Sciatic nerve (tissue), 2 donors: ENCODE data around the gene ACIN1. TPM values are rescaled to one million over a fixed set of nuclear protein-coding genes. Genes with fewer than 3 reads are reported as not detected.

ENCODE experiments used
- ATAC-seq: fragments of 200-7000 bp; cut with Tn5 transposase; one replicate; pipeline ENCODE4 v1.9.1; 2020; ENCODE audit warnings: mild to moderate bottlenecking, moderate library complexity
- DNase-seq: peaks from one replicate; pipeline ENCODE4 v3.0.0-alpha.2; 2020; ENCODE audit warnings: low spot score
- intact Hi-C: fragments of 100-400 bp; cut with DNase I; formaldehyde crosslinking; loops from one replicate; pipeline ENCODE4 v1.14.2; 2022
- total RNA-seq: library from RNA; stranded (reverse); fragmentation: NEBNext Ultra II Directional; extraction: Animal tissue kit (Norgen Biotek cat#: 25700); gene quantifications from one replicate; pipeline ENCODE4 v1.2.1, GENCODE V29; 2021
- donor health status: DM: no; HTN: no; CAD: no.
- donor health status: DM: no; HTN: no; CAD: no.

Gene ACIN1
- total RNA-seq, 1 donor from 2014 or later: 166 TPM

- ATAC-seq (no peak), DNase-seq (no peak)
- intact Hi-C loops: no loop called here
Observed at GRCh38 chr14:23093991-23094665, 808 bp downstream of the ACIN1 start.

GRCh38 chr14:23093526-23093925 lies 1.4 kb downstream of the ACIN1 start:
- DNase-seq: no peak
- intact Hi-C loops: no loop called here
- no peak for ATAC-seq

- ATAC-seq: no peak
- intact Hi-C loops: no loop called here
Observed at GRCh38 chr14:23093104-23093503, 1.8 kb downstream of the ACIN1 start.

GRCh38 chr14:23091294-23092225 lies 3.4 kb downstream of the ACIN1 start:
- no peak for DNase-seq
- ATAC-seq: no peak
- intact Hi-C loops: no loop called here

More at GRCh38 chr14:23093104-23093503, 1.8 kb downstream of the ACIN1 start:
- no peak for DNase-seq

GRCh38 chr14:23090254-23090636 lies 4.7 kb downstream of the ACIN1 start:
- intact Hi-C loops: no loop called here
- DNase-seq: no peak
- no peak for ATAC-seq

GRCh38 chr14:23089498-23090253 lies 5.3 kb downstream of the ACIN1 start:
- intact Hi-C loops: no loop called here
- ATAC-seq: no peak
- no peak for DNase-seq

GRCh38 chr14:23086565-23086964 lies 8.4 kb downstream of the ACIN1 start:
- intact Hi-C loops: no loop called here
- ATAC-seq (no peak), DNase-seq (no peak)

GRCh38 chr14:23085458-23085857 lies 9.5 kb downstream of the ACIN1 start:
- intact Hi-C loops: no loop called here
- ATAC-seq: no peak
- DNase-seq: no peak

GRCh38 chr14:23080474-23080873 lies 14.5 kb downstream of the ACIN1 start:
- no peak for DNase-seq
- ATAC-seq: no peak
- intact Hi-C loops: no loop called here

GRCh38 chr14:23079716-23080115 lies 15.2 kb downstream of the ACIN1 start:
- DNase-seq (no peak), ATAC-seq (no peak)
- intact Hi-C loops: no loop called here

- intact Hi-C loops: no loop called here
- peak; percentile 82 for DNase-seq
- ATAC-seq: peak; percentile 97
Observed at GRCh38 chr14:23078692-23079116, 16.2 kb downstream of the ACIN1 start.

- ATAC-seq (no peak), DNase-seq (no peak)
- intact Hi-C loops: no loop called here
Observed at GRCh38 chr14:23077962-23078361, 17.0 kb downstream of the ACIN1 start.

GRCh38 chr14:23076785-23077408 lies 18.0 kb downstream of the ACIN1 start:
- ATAC-seq (peak; percentile 16), DNase-seq (no peak)
- intact Hi-C loops: no loop called here

GRCh38 chr14:23074906-23075305 lies 20.0 kb downstream of the ACIN1 start:
- DNase-seq: no peak
- intact Hi-C loops: no loop called here
- no peak for ATAC-seq

GRCh38 chr14:23071921-23072539 lies 22.9 kb downstream of the ACIN1 start:
- ATAC-seq (no peak), DNase-seq (no peak)
- intact Hi-C loops: no loop called here

GRCh38 chr14:23071244-23071920 lies 23.6 kb downstream of the ACIN1 start:
- DNase-seq (peak; percentile 84), ATAC-seq (peak; percentile 94)
- intact Hi-C loops: no loop called here

GRCh38 chr14:23070262-23071129 lies 24.4 kb downstream of the ACIN1 start:
- ATAC-seq (no peak), DNase-seq (no peak)
- intact Hi-C loops: no loop called here
